Suprapubic skin (tissue), 4 donors: ENCODE results near the gene KRTAP2-2. TPM values are rescaled to one million over a fixed set of nuclear protein-coding genes. Genes with fewer than 3 reads are reported as not detected.

Experiments
- DNase-seq, 2 donors: peaks; one replicate each; pipeline ENCODE4 v3.0.0-alpha.2; 2019; ENCODE audit warnings: low spot score in 2 of 2
- H3K27ac ChIP-seq: fragments of 200-600 bp; sonication (generic); one replicate; pipeline ENCODE4 v1.5.1; 2019
- H3K27me3 ChIP-seq: fragments of 200-600 bp; sonication (generic); one replicate; pipeline ENCODE4 v1.5.1; 2019
- H3K36me3 ChIP-seq: fragments of 200-600 bp; sonication (generic); one replicate; pipeline ENCODE4 v1.5.1; 2019
- H3K4me1 ChIP-seq: fragments of 200-600 bp; sonication (generic); one replicate; pipeline ENCODE4 v1.5.1; 2019
- H3K4me3 ChIP-seq: fragments of 200-600 bp; sonication (generic); one replicate; pipeline ENCODE4 v1.5.1; 2019; ENCODE audit warnings: mild to moderate bottlenecking
- H3K9me3 ChIP-seq: fragments of 200-600 bp; sonication (generic); one replicate; pipeline ENCODE4 v1.5.1; 2019
- EP300 ChIP-seq: sonication (generic); formaldehyde crosslinking; IDR thresholded peaks from one replicate; pipeline ENCODE4 v1.6.1; 2017; ENCODE audit warnings: antibody characterized with exemption
- POLR2A ChIP-seq, 2 donors: fragments of 450-650 bp; IDR thresholded peaks; one replicate each; pipeline ENCODE4 v1.6.1; 2017; ENCODE audit warnings: antibody characterized with exemption in 2 of 2, mild to moderate bottlenecking in 2 of 2, moderate library complexity in 2 of 2
- POLR2AphosphoS5 ChIP-seq, 3 donors: sonication (generic); formaldehyde crosslinking; IDR thresholded peaks; one replicate each; pipeline ENCODE4 v1.6.1; 2017; ENCODE audit warnings: antibody characterized with exemption in 3 of 3
- WGBS: methylation state at CpG from one replicate; pipeline ENCODE4 v1.1.5; 2018; 5-methylcytosine and 5-hydroxymethylcytosine counted together
- total RNA-seq, 4 donors: library from RNA; depleted of rRNA; stranded (reverse); fragments of >200 nt; gene quantifications; one replicate each; pipeline ENCODE4 v1.1.0, GENCODE V29; 2016
- TF ChIP-seq, protein P1 (sequence below), 2 donors: fragments of 200-600 bp in 1 of 2; fragments of 450-650 bp in 1 of 2; sonication (generic) in 1 of 2; IDR thresholded peaks; one replicate each; pipeline ENCODE4 v1.5.1; 2016 to 2019; ENCODE audit warnings: antibody characterized with exemption in 2 of 2, mild to moderate bottlenecking in 1 of 2, moderate library complexity in 1 of 2

KRTAP2-2 gene
- total RNA-seq, 4 donors from 2014 or later = 8.2 to 41.6 (median 25.3) TPM; not detected in 1

DNA sequence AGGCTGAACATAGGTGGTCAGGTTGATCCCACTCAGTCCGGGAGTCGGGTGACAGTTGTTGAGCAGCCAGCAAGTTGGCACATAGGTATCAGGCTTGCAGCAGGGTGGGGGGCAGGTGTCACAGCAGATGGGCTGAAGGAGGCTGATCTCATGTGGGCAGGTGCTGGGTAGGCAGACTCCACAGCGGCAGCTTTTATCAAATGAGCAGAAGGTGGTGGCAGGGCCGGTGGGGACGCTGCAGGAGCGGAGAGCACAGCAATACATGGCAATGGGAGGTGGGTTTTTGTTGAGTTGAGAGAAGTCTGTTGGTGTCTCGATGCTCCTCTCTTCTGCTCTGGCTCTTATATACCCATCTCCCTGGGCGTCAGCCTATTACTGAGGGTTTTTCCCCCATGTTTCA, 46.2 kb downstream of the KRTAP2-2 start, which contains the start of gene KRTAP3-1:
Gene KRTAP3-1, minus strand, starts transcription at position 318 of the 400 bp plus-strand sequence. Its CDS starts 54 bp downstream, at position 264.
- no peaks in the 10 kb centered on the region for H3K27me3 ChIP-seq
- H3K9me3 ChIP-seq = no peaks in the 10 kb centered on the region
- H3K4me1 ChIP-seq = no peaks in the 10 kb centered on the region
- no peaks in the 10 kb centered on the region for H3K36me3 ChIP-seq
- H3K4me3 ChIP-seq = no peak within 1 kb of the TSS
- TF ChIP-seq POLR2A (IDR thresholded peaks at IDR 0.05) = no peak
- no peak for TF ChIP-seq POLR2AphosphoS5 (IDR thresholded peaks at IDR 0.05)
- TF ChIP-seq, protein P1, sequence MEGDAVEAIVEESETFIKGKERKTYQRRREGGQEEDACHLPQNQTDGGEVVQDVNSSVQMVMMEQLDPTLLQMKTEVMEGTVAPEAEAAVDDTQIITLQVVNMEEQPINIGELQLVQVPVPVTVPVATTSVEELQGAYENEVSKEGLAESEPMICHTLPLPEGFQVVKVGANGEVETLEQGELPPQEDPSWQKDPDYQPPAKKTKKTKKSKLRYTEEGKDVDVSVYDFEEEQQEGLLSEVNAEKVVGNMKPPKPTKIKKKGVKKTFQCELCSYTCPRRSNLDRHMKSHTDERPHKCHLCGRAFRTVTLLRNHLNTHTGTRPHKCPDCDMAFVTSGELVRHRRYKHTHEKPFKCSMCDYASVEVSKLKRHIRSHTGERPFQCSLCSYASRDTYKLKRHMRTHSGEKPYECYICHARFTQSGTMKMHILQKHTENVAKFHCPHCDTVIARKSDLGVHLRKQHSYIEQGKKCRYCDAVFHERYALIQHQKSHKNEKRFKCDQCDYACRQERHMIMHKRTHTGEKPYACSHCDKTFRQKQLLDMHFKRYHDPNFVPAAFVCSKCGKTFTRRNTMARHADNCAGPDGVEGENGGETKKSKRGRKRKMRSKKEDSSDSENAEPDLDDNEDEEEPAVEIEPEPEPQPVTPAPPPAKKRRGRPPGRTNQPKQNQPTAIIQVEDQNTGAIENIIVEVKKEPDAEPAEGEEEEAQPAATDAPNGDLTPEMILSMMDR (IDR thresholded peaks at IDR 0.05) = no peak
- TF ChIP-seq EP300 = no peak
- no peak within 1 kb of the TSS for H3K27ac ChIP-seq
- no peak for DNase-seq
- 88% methylated on average over 8 of the region's 8 CpGs for WGBS

Other genes with a start within 250 kb of the KRTAP2-2 start
- 1,000 to 10,000 TPM; 3,788 to 5,963 (median 5,237) TPM for gene KRT10, start 232.6 kb downstream of the KRTAP2-2 start, total RNA-seq
- gene KRT12, start 188.0 kb downstream of the KRTAP2-2 start, total RNA-seq = not detected
- under 1 TPM in 1 of 4 donors, not detected in 3; 0.60 TPM for gene KRT20, start 170.0 kb downstream of the KRTAP2-2 start, total RNA-seq
- 100 to 1,000 TPM in 3 of 4 donors, 10 to 100 TPM in 1; 84.6 to 310 (median 217) TPM for gene KRT23, start 117.6 kb downstream of the KRTAP2-2 start, total RNA-seq
- gene KRT39, start 88.3 kb downstream of the KRTAP2-2 start, total RNA-seq = 10 to 100 TPM in 1 of 4 donors, 1 to 10 TPM in 1, not detected in 2; 2.5 to 13.3 TPM
- 10 to 100 TPM in 1 of 4 donors, 1 to 10 TPM in 1, under 1 TPM in 1, not detected in 1; 0.98 to 12.5 (median 3.9) TPM for gene KRT40, start 70.9 kb downstream of the KRTAP2-2 start, total RNA-seq
- gene KRTAP3-3, start 61.1 kb downstream of the KRTAP2-2 start, total RNA-seq = 10 to 100 TPM in 1 of 4 donors, 1 to 10 TPM in 1, not detected in 2; 2.8 to 22.9 TPM
- 10 to 100 TPM in 2 of 4 donors, 1 to 10 TPM in 1, not detected in 1; 8.0 to 42.6 (median 23.7) TPM for gene KRTAP3-2, start 55.3 kb downstream of the KRTAP2-2 start, total RNA-seq
- gene KRTAP3-1, start 46.1 kb downstream of the KRTAP2-2 start, total RNA-seq = 10 to 100 TPM in 2 of 4 donors, 1 to 10 TPM in 1, not detected in 1; 5.6 to 95.2 (median 15.5) TPM
- 100 to 1,000 TPM in 1 of 4 donors, 10 to 100 TPM in 2, 1 to 10 TPM in 1; 1.6 to 199 (median 40.4) TPM for gene KRTAP1-5, start 28.0 kb downstream of the KRTAP2-2 start, total RNA-seq
- gene KRTAP1-4, start 25.0 kb downstream of the KRTAP2-2 start, total RNA-seq = 1 to 10 TPM in 1 of 4 donors, not detected in 3; 3.2 TPM
- 100 to 1,000 TPM in 1 of 4 donors, 10 to 100 TPM in 2, not detected in 1; 10.7 to 140 (median 28.7) TPM for gene KRTAP1-3, start 20.4 kb downstream of the KRTAP2-2 start, total RNA-seq
- gene KRTAP1-1, start 13.8 kb downstream of the KRTAP2-2 start, total RNA-seq = 100 to 1,000 TPM in 1 of 4 donors, 10 to 100 TPM in 1, 1 to 10 TPM in 1, not detected in 1; 9.9 to 165 (median 46.0) TPM
- gene KRTAP2-1, start 7.9 kb downstream of the KRTAP2-2 start, total RNA-seq = 100 to 1,000 TPM in 1 of 4 donors, 10 to 100 TPM in 2, not detected in 1; 20.1 to 128 (median 37.2) TPM
- gene KRTAP2-3, start 4.9 kb upstream of the KRTAP2-2 start, total RNA-seq = 10 to 100 TPM in 1 of 4 donors, under 1 TPM in 1, not detected in 2; 0.64 to 10.8 TPM
- 10 to 100 TPM in 2 of 4 donors, 1 to 10 TPM in 1, not detected in 1; 6.5 to 76.9 (median 13.4) TPM for gene KRTAP2-4, start 10.6 kb upstream of the KRTAP2-2 start, total RNA-seq
- gene KRTAP4-7, start 28.9 kb upstream of the KRTAP2-2 start, total RNA-seq = 10 to 100 TPM in 1 of 4 donors, 1 to 10 TPM in 2, not detected in 1; 7.9 to 50.0 (median 8.5) TPM
- gene KRTAP4-8, start 42.9 kb upstream of the KRTAP2-2 start, total RNA-seq = 10 to 100 TPM in 2 of 4 donors, 1 to 10 TPM in 1, not detected in 1; 4.4 to 15.2 (median 13.6) TPM
- gene KRTAP4-16, start 47.0 kb upstream of the KRTAP2-2 start, total RNA-seq = not detected
- 10 to 100 TPM in 3 of 4 donors, not detected in 1; 10.1 to 58.8 (median 13.1) TPM for gene KRTAP4-9, start 50.2 kb upstream of the KRTAP2-2 start, total RNA-seq
- 10 to 100 TPM in 1 of 4 donors, 1 to 10 TPM in 2, not detected in 1; 4.3 to 23.4 (median 5.6) TPM for gene KRTAP4-11, start 63.1 kb upstream of the KRTAP2-2 start, total RNA-seq
- gene KRTAP4-12, start 69.0 kb upstream of the KRTAP2-2 start, total RNA-seq = 10 to 100 TPM in 1 of 4 donors, 1 to 10 TPM in 2, not detected in 1; 6.1 to 54.5 (median 8.3) TPM
- gene KRTAP4-6, start 85.3 kb upstream of the KRTAP2-2 start, total RNA-seq = 10 to 100 TPM in 2 of 4 donors, 1 to 10 TPM in 1, not detected in 1; 9.0 to 45.0 (median 13.0) TPM
- 10 to 100 TPM in 1 of 4 donors, 1 to 10 TPM in 2, not detected in 1; 1.1 to 19.2 (median 2.2) TPM for gene KRTAP4-5, start 94.6 kb upstream of the KRTAP2-2 start, total RNA-seq
- 10 to 100 TPM in 2 of 4 donors, 1 to 10 TPM in 1, not detected in 1; 7.7 to 81.7 (median 24.6) TPM for gene KRTAP4-4, start 105.5 kb upstream of the KRTAP2-2 start, total RNA-seq
- gene KRTAP4-3, start 113.0 kb upstream of the KRTAP2-2 start, total RNA-seq = 10 to 100 TPM in 2 of 4 donors, 1 to 10 TPM in 1, not detected in 1; 9.0 to 35.4 (median 16.4) TPM
- 10 to 100 TPM in 3 of 4 donors, not detected in 1; 16.1 to 86.3 (median 16.3) TPM for gene KRTAP4-2, start 123.0 kb upstream of the KRTAP2-2 start, total RNA-seq
- 10 to 100 TPM in 2 of 4 donors, 1 to 10 TPM in 1, not detected in 1; 4.2 to 51.7 (median 16.7) TPM for gene KRTAP4-1, start 129.7 kb upstream of the KRTAP2-2 start, total RNA-seq
- 1 to 10 TPM in 1 of 4 donors, not detected in 3; 1.1 TPM for gene KRTAP9-1, start 134.7 kb upstream of the KRTAP2-2 start, total RNA-seq
- 100 to 1,000 TPM in 1 of 4 donors, 10 to 100 TPM in 2, not detected in 1; 36.3 to 127 (median 60.8) TPM for gene KRTAP9-2, start 171.4 kb upstream of the KRTAP2-2 start, total RNA-seq
- gene KRTAP9-3, start 177.2 kb upstream of the KRTAP2-2 start, total RNA-seq = 100 to 1,000 TPM in 1 of 4 donors, 10 to 100 TPM in 2, not detected in 1; 29.0 to 178 (median 61.4) TPM
- gene KRTAP9-8, start 182.8 kb upstream of the KRTAP2-2 start, total RNA-seq = 10 to 100 TPM in 3 of 4 donors, not detected in 1; 27.1 to 89.8 (median 46.6) TPM
- gene KRTAP9-4, start 194.5 kb upstream of the KRTAP2-2 start, total RNA-seq = 100 to 1,000 TPM in 1 of 4 donors, 10 to 100 TPM in 2, not detected in 1; 18.8 to 103 (median 50.1) TPM
- 10 to 100 TPM in 3 of 4 donors, not detected in 1; 14.3 to 53.1 (median 23.9) TPM for gene KRTAP9-9, start 200.2 kb upstream of the KRTAP2-2 start, total RNA-seq
- 1 to 10 TPM in 1 of 4 donors, under 1 TPM in 1, not detected in 2; 0.52 to 7.1 TPM for gene KRTAP9-6, start 210.1 kb upstream of the KRTAP2-2 start, total RNA-seq
- gene KRTAP9-7, start 220.5 kb upstream of the KRTAP2-2 start, total RNA-seq = 10 to 100 TPM in 1 of 4 donors, 1 to 10 TPM in 1, not detected in 2; 10.0 to 20.3 TPM
- gene KRTAP29-1, start 247.6 kb upstream of the KRTAP2-2 start, total RNA-seq = 1 to 10 TPM in 2 of 4 donors, under 1 TPM in 1, not detected in 1; 0.85 to 3.4 (median 2.2) TPM